GM18507 (cell line): ENCODE results near the gene FHIP2A.
"Not testable (repeated sequence)": the region's sequence is repeated elsewhere in the genome, so short reads cannot be mapped to it uniquely, and the experiment has no call there.

Source experiments
- DNase-seq: peaks from one replicate; pipeline ENCODE4 v3.0.0; 2011; ENCODE audit warnings: low read depth; ENCODE audit not compliant: insufficient read length; ENCODE audit errors: extremely low spot score
- FAIRE-seq: peaks from 2 replicates; lab custom pipeline; 2011; peaks lifted over from hg19 to GRCh38; lab: Jason Lieb, UNC

Gene FHIP2A

DNA sequence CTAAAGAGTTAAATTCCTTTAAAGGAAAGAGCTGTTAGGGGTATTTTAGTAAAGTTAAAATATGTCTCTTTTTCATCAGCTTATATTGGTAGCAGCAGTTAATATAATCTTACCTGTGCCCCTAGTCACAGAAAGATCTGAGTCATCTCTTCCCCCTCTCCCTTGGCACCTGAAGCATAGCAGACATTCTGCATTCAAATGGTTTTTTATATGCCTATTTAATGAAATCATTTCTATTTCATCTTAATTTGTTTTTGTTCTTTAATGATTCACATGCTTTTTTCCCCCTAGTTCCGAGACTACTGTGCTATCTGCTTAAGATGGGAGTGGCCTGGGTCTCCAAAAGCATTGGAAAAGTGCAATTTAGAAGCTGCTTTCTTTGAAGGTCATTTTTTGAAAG, 33.3 kb downstream of the FHIP2A start:
- DNase-seq (no peak), FAIRE-seq (no peak)

DNA sequence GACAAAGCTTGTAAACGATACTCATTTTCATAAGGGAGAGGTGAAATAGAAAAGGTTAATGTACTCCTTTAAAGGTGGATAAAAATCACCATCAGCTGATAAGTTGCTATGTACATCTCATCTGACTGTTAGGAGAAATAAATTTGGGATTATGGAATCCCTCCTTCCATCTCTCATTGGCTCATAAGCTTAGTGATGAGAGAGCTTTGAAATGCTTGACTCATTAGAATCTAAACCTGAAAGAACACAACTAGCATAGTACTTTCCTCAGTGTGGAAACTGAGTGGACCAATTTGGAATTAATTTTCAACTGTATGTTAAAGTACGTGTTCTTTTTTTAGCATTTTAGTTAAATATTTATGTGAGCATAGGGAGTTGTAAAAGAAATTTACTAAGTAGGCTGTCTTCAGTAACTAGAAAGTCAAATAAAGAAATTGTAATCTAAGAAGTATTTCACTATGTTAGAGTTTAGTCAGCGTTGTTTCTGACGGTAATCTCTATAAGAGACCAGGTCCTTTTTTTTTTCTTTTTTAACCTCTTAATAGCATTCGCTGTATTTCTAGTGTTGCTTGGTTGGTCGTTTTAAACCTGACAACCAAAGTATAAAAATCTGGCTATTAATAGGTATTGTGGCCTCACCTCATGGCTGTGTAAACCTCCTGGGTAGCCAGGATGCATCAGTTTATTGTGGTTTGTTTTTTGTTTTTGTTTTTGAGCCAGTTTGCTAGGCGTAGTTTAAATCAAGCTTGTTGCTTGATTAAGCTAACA, 34.4 kb downstream of the FHIP2A start:
- FAIRE-seq = no peak
- DNase-seq = no peak

DNA sequence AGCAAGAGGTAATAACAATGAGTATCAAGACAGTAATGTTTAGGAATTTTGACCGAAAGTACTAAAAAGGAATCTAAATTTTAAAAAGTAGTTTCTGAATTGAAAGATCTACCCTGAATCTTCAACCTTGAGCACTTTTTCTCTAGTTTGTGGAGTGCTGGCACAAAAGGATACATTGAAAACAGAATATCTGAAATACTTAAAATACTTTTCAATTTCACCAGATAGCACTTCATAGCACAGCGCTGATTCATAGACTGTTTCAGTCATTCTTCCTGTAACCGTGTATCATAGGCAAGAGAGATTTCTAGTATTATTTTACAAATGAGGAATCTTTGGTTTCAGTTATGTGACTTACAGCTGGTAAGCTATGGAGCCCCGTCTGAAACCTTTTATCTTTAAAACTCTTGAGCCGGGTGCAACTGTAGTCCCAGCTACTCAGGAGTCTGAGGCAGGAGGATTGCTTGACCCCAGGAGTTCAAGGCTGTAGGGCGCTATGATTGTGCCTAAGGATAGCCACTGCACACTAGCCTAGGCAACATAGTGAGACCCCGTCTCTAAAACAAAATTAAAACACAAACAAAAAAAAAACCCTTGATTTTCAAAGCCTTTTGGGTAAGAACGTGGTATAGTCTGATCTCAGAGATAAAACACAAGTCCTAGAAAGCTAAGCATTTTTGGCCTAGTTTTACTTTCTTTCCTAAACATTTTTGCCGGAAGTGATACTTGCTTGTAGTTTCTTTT, 35.1 kb downstream of the FHIP2A start:
- FAIRE-seq (no peak), DNase-seq (no peak)

DNA sequence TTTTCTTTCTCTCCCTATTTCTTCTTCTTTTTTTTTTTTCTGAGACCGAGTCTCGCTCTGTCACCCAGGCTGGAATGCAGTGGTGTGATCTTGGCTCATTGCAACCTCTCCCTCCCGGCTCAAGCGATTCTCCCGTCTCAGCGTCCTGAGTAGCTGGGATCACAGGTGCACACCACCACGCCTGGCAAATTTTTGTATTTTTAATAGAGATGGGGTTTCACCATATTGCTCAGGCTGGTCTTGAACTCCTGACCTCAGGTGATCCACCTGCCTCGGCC, 35.6 kb downstream of the FHIP2A start:
- not testable (repeated sequence) for DNase-seq, FAIRE-seq

DNA sequence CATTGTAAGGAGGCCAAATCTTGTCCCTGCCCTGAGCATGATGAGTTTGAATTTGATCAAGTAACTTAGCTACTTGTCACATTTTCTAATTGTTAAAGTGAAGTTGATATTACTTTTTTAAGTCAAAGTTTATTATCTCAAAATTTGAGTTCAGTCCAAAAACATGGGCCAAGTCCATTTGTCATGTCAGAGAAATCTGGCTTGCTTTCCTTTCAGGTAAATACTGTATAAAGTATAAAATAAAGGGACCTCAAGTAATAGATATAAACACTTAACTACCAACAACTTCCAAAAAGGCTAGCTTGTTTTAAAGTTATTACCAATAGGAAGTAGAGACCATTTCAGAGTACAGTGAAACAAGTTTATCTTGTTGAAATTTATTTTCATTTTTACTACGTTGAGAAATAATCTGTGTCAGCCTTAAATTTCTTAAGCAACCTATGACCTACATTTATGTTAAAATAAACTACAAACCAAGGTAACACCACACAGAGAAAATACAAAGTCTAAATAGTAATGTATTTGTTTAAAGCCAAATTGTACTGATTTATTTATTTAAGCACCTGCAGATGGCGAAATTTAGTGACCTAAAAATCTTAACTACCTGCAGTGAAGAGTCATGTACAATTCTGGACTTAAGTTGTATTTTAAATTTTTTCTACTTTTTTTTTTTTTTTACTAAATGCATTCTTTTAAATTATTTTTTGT, 36.5 kb downstream of the FHIP2A start:
- DNase-seq (no peak), FAIRE-seq (no peak)

DNA sequence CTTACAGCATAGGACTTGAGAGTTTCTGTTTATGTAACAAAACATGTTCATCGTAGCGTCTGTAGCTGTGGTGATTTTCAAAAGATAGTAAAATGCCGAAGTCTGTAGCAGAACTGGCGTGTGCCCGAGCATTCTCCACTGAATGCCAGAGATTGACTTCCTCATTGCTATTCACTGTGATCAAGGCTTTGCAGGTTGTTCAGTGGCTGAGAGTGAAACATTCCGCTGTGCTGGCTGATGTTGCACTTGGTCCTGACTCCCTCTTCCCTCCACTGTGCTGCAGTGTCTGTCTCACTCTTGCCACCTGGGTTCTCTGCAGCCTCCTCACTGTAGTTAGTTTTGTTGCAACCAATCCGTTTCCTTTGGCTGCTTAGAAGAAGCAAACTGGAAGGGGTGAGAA, 37.6 kb downstream of the FHIP2A start:
- DNase-seq = no peak
- FAIRE-seq = no peak

DNA sequence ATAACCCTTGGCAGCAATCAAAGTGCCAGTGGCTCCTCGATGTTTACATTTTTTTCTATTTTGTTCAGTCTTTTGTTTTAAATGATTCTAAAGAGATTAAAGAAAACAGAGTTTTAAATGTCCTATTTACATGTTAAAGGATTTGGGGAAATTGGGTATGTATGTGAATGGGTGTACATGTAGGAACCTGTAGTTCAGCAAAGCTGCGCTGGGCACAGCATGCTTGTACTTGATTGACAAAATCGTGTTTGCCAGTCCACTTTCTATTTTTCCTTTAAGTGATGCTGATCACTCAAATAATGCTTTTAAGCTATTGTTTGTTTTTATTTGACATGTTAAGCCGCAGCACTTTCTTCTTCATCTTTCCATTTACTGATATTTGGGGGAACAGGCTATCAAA, 40.9 kb downstream of the FHIP2A start:
- FAIRE-seq = no peak
- DNase-seq = no peak

DNA sequence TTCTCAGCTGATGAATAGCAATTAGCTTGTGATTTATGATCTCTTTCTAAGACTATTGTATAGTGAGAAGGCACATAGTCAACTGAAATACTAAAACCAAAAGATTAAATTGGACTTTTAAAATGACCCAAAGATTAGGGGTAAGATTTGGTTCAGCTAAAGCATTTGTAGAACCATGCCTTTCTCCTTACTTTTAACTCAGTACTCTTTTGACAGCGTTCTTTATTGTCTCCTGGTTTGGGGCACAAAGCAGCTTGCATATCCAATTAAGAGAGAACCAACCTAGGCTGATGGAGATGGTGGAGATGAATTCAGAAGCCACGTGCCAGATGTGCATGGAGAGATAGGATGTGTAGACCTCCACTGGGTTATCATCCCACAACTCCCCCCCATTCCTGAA, 45.8 kb downstream of the FHIP2A start:
- FAIRE-seq (no peak), DNase-seq (no peak)

DNA sequence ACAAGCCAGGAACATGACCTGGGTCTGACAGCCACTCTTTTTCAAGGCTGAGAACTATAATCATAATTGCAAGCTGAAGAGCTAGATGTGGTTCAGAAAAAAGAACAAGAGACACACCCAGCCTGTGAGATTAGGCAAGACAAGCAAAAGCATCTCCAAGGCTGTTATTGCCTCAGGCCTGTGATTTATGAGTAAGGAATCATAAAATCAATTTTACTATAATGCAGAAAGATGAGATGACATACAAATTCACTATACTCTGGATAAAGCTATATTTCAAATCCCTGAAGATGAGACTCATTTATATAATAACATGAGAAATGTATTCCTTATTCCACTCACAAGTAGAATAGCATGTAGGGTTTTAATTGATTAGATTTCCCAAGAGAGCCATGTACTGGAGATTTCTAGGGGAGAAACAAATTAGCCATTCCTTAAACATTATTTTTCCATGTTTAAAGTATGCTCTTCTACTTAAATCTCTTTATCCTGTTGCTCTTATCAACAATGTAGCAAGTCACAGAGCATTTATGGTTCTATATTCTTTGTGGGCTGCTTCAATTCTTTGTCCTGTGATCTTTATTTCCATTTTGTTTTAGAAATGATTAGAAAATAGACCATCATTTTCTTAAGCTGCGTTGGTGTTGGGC, 47.4 kb downstream of the FHIP2A start:
- FAIRE-seq (no peak), DNase-seq (no peak)

DNA sequence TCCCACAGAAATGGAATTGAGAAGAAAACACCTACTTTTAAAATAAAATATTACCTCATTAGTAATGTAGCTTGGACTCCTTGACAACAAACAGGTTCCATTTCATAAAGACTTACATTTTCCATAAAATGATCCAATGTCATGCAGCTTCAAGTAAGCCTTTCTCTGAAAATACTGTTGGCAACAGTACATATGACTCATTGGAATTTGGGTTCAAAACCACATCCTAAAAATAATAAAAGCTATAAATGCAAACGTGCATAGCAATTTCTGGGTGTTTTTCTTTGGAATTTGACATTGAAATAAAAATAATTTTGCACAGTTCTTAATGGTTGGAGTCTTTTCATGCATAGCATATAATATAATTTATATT, 47.9 kb downstream of the FHIP2A start:
- DNase-seq = no peak
- no peak for FAIRE-seq

DNA sequence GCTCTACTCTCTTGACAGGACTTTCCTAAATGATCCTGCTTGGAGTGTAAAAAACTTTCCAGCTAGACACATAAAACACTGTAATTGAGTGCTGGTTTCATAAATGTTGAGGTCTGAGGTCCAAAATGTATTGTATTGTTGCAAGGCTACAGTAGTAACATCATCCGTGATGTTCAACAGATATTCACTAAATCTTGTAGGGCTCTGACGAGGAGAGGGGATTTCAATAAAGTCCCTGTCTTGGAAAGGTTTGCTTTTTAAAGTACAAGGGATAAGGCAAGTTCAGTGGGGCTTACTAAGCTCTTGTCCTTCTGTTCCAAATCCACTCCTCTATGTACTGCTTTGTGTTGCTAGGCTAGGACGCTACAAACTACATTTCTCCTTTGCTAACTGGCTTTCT, 48.9 kb downstream of the FHIP2A start:
- no peak for DNase-seq
- FAIRE-seq = no peak

DNA sequence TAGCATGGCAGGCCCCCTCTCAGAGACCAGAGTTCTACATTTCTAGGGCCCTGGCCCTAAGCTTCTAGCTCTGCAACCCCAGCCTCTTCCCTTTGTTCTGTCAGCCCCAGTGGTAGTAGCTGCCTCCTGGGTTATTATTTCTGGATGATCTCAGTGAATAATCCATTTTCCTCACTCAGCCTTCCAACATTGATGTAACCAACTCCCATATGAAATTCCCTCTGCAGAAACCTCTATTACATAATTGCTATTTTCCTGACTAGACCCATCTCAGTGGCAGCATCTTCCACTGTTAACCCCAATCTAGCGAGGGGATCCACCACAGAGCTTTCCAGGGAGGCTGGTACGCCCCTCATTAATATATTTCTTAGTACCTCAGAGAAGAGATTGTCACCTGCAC, 49.8 kb downstream of the FHIP2A start:
- FAIRE-seq (no peak), DNase-seq (no peak)
